ENCODE data around the gene AKT1. TPM values are rescaled to one million over a fixed set of nuclear protein-coding genes. Genes with fewer than 3 reads are reported as not detected.

AKT1 gene
- total RNA-seq, 4 donors from 2014 or later = 134 to 283 (median 143) TPM

DNA sequence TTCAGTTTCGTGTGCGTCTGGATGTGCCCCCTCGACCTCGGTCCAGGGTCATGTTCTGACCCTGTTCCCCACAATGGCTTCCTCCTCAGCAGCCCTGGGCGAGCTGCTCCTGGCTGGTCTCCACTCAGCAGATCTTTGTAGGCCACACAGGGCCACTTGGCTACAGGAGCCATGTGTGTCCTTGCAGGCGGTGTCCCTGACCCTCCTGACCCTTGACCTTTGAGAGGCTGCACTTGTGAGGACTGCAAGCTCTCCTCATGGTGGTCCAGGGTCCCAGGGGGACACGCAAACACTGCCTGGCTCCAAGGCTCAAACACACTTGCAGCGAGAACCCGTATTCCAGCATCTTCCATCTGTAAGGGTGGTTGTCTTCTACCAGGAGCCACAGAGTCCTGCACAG is 50.1 kb downstream of the AKT1 start:
- 100% methylated on average over 1 of the region's 9 CpGs for WGBS, 2 donors (ENCODE audit: low coverage in 1 of 2)
- H3K4me3 ChIP-seq = no peak overlapping the region
- peaks cover 0 to 25% of the 10 kb centered on the region in 2 donors for H3K36me3 ChIP-seq
- H3K4me1 ChIP-seq = peaks cover 3 to 51% (median 15%) of the 10 kb centered on the region in 3 donors
- H3K9me3 ChIP-seq = no peaks in the 10 kb centered on the region
- no peak for ATAC-seq
- TF ChIP-seq POLR2AphosphoS5 (IDR thresholded peaks at IDR 0.05) = no peak
- no peak for TF ChIP-seq POLR2A (IDR thresholded peaks at IDR 0.05)
- TF ChIP-seq, protein P1, sequence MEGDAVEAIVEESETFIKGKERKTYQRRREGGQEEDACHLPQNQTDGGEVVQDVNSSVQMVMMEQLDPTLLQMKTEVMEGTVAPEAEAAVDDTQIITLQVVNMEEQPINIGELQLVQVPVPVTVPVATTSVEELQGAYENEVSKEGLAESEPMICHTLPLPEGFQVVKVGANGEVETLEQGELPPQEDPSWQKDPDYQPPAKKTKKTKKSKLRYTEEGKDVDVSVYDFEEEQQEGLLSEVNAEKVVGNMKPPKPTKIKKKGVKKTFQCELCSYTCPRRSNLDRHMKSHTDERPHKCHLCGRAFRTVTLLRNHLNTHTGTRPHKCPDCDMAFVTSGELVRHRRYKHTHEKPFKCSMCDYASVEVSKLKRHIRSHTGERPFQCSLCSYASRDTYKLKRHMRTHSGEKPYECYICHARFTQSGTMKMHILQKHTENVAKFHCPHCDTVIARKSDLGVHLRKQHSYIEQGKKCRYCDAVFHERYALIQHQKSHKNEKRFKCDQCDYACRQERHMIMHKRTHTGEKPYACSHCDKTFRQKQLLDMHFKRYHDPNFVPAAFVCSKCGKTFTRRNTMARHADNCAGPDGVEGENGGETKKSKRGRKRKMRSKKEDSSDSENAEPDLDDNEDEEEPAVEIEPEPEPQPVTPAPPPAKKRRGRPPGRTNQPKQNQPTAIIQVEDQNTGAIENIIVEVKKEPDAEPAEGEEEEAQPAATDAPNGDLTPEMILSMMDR (IDR thresholded peaks at IDR 0.05) = no peak
- no peak for TF ChIP-seq EP300 (IDR thresholded peaks at IDR 0.05)
- H3K27ac ChIP-seq = peak overlapping the region in 1 of 4 donors; percentile 57
- no peaks in the 10 kb centered on the region for H3K27me3 ChIP-seq

DNA sequence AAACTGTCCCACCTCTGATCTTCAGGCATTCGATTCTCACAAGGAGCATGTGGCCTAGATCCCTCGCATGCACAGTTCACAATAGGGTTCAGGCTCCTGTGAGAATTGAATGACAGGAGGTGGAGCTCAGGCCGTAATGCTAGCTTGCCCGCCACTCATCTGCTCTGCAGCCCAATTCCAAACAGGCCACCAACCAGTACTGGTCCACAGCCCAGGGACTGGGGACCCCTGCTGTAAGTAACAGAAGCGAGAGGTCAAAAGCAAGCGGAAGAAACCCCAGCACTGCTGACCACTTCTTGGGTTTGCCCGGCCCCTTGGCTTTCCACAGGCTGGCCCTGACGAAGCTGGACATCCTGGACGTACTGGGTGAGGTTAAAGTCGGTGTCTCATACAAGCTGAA is 51.1 kb downstream of the AKT1 start:
- Histone ChIP-seq H3K27me3 (no peaks in the 10 kb centered on the region), H3K9me3 (no peaks in the 10 kb centered on the region), H3K4me3 (no peak overlapping the region), H3K27ac (no peak overlapping the region), H3K4me1 (peaks cover 3 to 42% (median 15%) of the 10 kb centered on the region in 3 donors), H3K36me3 (peaks cover 0 to 35% of the 10 kb centered on the region in 2 donors)
- 97 to 98% methylated on average over 5 to 7 of the region's 10 CpGs for WGBS, 2 donors (ENCODE audit: low coverage in 1 of 2)
- TF ChIP-seq POLR2AphosphoS5 (IDR thresholded peaks at IDR 0.05) (no peak), POLR2A (IDR thresholded peaks at IDR 0.05) (no peak)
- no peak for ATAC-seq

DNA sequence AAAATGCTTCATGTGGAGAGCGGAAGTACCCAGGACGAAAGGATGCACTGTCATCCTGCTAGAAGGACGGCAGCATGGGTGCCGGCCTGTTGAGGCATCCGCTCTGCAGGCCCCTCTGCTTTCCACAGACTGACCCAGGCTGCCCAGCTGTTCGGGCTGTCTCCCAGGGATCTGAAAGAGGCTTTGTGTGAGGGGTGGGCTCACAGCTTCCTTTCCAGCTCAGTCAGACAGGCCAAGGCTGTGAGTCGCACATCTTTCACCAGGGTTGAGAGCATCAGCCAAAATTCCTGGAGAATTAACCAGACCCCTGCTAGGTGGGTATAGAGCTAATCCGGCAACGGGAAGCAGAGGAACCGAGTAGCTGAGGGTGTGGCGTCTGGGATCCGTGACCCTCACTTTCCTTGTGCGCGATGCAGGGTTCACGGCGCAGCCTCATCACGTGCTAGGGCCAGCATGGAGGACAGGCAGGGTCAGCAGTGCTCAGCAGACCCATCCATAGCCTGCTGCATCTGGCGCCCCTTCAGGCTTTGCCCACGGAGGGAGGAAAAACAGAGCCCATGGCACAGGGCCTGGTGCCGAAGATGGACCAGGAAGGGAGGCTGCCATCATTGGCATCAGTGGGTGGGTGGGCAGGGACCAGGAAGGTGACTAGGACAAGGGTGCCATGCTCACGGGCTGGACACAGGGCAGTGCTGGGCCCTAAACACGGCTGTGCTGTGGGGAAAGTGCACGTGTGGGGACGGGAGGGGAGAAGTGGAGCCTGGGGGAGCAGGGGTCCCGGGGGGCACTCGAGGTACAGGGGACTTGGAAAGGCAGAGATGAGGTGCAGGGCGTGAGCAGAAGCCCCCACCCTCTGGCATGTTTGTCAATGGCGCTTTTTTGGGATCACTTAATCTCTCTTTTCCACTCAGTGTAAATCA is 51.8 kb downstream of the AKT1 start:
- WGBS, 2 donors (ENCODE audit: low coverage in 1 of 2) = 76 to 95% methylated on average over 10 to 13 of the region's 28 CpGs
- Histone ChIP-seq H3K27me3 (no peaks in the 10 kb centered on the region), H3K36me3 (peaks cover 0 to 41% of the 10 kb centered on the region in 2 donors), H3K4me3 (no peak overlapping the region), H3K4me1 (peaks cover 3 to 34% (median 15%) of the 10 kb centered on the region in 3 donors), H3K27ac (no peak overlapping the region), H3K9me3 (no peaks in the 10 kb centered on the region)
- TF ChIP-seq, protein P1 (IDR thresholded peaks at IDR 0.05) = no peak
- no peak for TF ChIP-seq EP300 (IDR thresholded peaks at IDR 0.05)
- no peak for TF ChIP-seq POLR2AphosphoS5 (IDR thresholded peaks at IDR 0.05)
- no peak for TF ChIP-seq POLR2A (IDR thresholded peaks at IDR 0.05)
- ATAC-seq = no peak

DNA sequence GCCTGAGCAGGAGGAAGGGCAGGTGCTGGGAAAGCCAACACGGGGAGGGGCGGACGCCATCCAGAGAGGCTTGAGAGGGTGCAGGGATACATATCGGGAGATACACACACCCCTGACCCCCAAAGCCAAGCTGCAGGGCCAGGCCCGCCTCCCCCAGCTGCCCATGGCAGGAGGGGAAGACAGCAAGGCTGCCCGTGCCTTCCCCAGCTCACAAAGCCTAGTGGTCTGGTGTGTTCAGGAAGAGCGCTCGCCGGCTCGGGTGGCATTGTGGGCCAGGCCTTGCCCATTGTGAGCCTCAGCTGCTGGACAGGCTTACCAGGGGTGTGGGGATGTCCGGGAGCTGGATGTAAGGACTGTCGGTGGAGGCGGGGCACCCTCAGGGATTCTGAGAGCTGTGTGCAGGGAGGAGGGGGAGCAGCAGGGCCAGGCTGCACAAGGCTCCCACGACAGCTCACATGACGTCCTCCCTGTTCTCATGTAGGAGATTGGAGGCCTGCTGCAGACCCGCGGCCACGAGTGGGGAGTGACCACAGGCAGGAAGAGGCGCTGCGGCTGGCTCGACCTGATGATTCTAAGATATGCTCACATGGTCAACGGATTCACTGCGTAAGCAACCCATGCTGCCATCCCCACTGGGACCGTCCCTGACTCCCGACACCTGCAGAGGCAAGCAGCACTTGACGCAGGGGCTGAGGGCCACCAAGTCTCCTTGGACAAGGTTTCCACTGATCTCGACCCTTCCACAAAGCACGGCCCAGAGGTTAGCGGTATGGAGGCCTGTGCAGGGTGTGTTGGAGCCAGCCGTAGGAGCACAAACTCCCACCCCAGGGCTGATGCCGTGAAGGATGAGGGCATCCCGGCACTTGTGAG is 52.7 kb downstream of the AKT1 start:
- 92 to 93% methylated on average over 6 of the region's 32 CpGs for WGBS, 2 donors (ENCODE audit: low coverage in 1 of 2)
- H3K27ac ChIP-seq = no peak overlapping the region
- ATAC-seq = no peak
- TF ChIP-seq POLR2AphosphoS5 (IDR thresholded peaks at IDR 0.05) (no peak), EP300 (IDR thresholded peaks at IDR 0.05) (no peak), POLR2A (IDR thresholded peaks at IDR 0.05) (no peak)
- TF ChIP-seq, protein P1 (IDR thresholded peaks at IDR 0.05) = no peak
- H3K9me3 ChIP-seq = no peaks in the 10 kb centered on the region
- H3K36me3 ChIP-seq = peaks cover 0 to 45% of the 10 kb centered on the region in 2 donors
- H3K4me3 ChIP-seq = no peak overlapping the region
- peaks cover 3 to 25% (median 15%) of the 10 kb centered on the region in 3 donors for H3K4me1 ChIP-seq
- no peaks in the 10 kb centered on the region for H3K27me3 ChIP-seq

DNA sequence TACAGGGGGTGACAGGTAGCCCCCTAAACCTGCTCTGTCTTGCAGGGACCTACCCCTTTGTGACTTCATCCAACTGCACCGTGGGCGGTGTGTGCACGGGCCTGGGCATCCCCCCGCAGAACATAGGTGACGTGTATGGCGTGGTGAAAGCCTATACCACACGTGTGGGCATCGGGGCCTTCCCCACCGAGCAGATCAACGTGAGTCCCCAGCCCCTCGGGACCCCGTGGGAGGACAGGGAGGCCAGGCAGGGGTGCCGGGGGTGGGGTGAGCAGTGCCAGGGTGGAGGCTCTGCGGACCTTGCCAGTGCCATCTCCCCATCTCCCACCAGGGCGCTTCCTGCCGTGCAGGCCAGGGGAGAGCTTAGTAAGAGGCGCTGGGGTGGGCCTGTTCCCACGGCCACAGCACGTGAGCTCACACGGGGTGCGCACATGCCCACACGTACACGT is 53.7 kb downstream of the AKT1 start:
- no CpG with 5 or more reads among the region's 23 CpGs for WGBS, 2 donors (ENCODE audit: low coverage in 1 of 2)

More for the DNA sequence above, 53.7 kb downstream of the AKT1 start:
- no peak overlapping the region for H3K27ac ChIP-seq
- H3K27me3 ChIP-seq = no peaks in the 10 kb centered on the region
- ATAC-seq = no peak
- H3K4me3 ChIP-seq = no peak overlapping the region
- TF ChIP-seq POLR2A (IDR thresholded peaks at IDR 0.05) = no peak
- no peak for TF ChIP-seq POLR2AphosphoS5 (IDR thresholded peaks at IDR 0.05)
- no peak for TF ChIP-seq EP300 (IDR thresholded peaks at IDR 0.05)
- TF ChIP-seq, protein P1 (IDR thresholded peaks at IDR 0.05) = no peak
- no peaks in the 10 kb centered on the region for H3K9me3 ChIP-seq
- peaks cover 0 to 45% of the 10 kb centered on the region in 2 donors for H3K36me3 ChIP-seq
- peaks cover 3 to 20% (median 12%) of the 10 kb centered on the region in 3 donors for H3K4me1 ChIP-seq

Data from gastroesophageal sphincter (tissue), 4 donors.